GM18517 (cell line): ENCODE measurements around the gene TFRC.
"Not testable (repeated sequence)": the region's sequence is repeated elsewhere in the genome, so short reads cannot be mapped to it uniquely, and the experiment has no call there.

ENCODE experiments used
- ATAC-seq: cut with Tn5 transposase; IDR thresholded peaks from one replicate; pipeline ENCODE4 v1.9.1; 2021; ENCODE audit warnings: mild to moderate bottlenecking, moderate library complexity; ENCODE audit not compliant: unreplicated experiment

Gene TFRC

DNA sequence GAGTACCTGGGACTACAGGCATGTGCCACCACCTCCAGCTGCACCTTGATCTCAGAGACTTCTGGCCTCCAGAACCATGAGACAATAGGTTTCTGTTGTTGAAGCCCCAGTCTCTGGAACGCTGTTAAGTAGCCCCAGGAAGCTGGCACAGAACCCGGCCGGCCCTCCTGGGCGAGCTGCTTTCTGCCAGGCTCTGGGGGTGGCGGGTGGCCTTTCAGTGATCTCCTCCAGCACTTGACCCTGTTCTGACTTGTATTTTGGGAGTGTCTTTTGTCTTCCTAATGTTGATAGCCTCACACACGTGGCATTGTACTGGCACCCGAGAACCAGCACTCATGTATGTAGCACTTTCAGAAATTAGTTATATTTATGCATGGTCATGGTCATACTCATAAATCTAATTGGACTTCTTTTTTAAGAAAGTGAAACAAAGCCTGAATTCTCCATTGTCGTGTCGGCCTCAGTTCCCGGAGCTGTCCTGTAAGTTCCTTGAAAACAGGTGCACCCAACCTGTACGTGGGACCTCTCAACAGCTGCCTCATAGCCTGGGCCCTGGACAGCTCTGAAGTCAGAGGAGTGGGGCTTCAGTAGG is 74.0 kb downstream of the TFRC start:
- ATAC-seq = no peak

DNA sequence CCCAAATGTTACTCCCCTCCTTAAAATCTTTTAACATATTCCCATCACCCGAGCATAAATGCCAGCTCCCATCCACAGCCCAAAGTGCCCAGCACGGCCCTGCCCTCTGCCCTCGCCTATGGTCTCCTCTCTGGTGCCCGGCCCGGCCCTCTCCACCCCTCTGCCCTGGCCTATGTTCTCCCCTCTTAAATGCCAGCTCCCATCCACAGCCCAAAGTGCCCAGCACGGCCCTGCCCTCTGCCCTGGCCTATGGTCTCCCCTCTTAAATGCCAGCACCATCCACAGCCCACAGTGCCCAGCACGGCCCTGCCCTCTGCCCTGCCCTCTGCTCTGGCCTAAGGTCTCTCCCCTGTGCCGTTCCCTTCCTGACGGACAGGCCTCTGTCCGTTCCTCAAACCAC is 76.6 kb downstream of the TFRC start:
- not testable (repeated sequence) for ATAC-seq

DNA sequence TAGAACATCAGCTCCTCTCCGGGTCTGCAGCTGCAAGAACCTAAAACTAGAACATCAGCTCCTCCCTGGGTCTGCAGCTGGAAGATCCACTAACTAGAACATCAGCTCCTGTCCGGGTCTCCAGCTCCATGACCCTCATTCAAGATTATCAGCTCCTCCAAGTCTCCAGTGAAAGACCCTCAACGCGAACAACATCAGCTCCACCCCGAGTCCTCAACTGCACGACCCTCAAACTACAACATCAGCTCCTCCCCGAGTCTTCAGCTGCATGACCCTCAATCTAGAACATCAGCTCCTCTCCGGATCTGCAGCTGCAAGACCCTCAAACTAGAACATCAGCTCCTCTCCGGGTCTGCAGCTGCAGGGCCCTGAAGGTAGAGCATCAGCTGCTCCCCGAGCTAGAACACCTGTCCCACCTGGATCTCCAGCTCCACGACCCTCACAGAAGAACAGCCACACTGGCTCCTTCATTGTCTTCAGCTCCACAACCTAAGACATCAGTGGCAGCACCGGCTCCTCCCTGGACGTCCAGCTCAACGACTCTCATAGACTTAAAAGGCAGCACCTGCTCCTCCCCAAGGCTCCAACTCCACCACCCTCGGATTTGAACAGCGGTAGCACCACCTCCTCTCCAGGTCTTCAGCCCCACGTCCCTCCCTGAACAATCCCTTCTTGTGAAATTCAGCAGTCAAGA is 77.4 kb downstream of the TFRC start:
- ATAC-seq = not testable (repeated sequence)

DNA sequence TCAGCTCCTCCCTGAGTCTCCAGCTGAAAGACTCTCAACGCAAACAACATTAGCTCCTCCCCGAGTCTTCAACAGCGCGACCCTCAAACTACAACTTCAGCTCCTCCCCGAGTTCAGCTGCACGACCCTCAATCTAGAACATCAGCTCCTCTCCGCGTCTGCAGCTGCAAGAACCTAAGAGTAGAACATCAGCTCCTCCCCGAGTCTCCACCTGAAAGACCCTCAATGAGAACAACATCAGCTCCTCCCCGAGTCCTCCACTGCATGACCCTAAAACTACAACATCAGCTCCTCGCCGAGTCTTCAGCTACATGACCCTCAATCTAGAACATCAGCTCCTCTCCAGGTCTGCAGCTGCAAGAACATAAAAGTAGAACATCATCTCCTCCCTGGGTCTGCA is 78.3 kb downstream of the TFRC start:
- no peak for ATAC-seq

DNA sequence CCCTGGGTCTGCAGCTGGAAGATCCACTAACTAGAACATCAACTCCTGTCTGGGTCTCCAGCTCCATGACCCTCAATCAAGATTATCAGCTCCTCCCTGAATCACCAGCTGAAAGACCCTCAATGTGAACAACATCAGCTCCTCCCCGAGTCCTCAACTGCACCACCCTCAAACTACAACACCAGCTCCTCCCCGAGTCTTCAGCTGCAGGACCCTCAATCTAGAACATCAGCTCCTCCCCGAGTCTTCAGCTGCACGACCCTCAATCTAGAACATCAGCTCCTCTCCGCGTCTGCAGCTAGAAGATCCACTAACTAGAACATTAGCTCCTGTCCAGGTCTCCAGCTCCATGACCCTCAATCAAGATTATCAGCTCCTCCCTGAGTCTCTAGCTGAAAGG is 79.2 kb downstream of the TFRC start:
- ATAC-seq = not testable (repeated sequence)

DNA sequence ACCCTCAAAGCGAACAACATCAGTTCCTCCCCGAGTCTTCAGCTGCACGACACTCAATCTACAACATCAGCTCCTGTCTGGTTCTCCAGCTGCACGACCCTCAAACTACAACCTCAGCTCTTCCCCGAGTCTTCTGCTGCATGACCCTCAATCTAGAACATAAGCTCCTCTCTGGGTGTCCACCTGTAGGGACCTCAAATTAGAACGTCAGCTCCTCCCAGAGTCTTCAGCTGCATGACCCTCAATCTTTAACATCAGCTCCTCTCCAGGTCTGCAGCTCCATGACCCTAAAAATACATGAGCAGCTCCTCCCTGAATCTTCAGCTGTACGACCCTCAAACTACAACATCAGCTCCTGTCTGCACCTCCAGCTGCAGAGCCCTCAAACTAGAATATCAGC is 80.7 kb downstream of the TFRC start:
- ATAC-seq = not testable (repeated sequence)

DNA sequence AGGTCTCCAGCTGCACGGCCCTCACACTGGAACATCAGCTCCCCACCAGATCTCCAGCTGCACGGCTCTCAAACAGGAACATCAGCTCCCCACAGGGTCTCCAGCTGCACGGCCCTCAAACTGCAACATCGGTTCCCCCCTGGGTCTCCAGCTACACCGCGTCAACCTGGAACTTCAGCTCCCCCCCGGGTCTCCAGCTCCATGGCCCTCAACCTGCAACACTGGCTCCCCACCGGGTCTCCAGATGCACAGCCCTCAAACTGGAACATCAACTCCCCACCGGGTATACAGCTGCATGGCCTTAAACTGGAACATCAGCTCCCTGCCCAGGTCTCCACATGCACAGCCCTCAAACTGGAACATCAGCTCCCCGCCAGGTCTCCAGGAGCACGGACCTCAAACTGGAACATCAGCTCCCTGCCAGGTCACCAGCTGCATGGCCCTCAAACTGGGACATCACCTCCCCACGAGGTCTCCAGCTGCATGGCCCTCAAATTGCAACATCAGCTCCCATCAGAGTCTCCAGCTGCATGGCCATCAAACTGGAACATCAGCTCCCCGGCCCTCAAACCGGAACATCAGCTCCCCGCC is 81.4 kb downstream of the TFRC start:
- not testable (repeated sequence) for ATAC-seq

DNA sequence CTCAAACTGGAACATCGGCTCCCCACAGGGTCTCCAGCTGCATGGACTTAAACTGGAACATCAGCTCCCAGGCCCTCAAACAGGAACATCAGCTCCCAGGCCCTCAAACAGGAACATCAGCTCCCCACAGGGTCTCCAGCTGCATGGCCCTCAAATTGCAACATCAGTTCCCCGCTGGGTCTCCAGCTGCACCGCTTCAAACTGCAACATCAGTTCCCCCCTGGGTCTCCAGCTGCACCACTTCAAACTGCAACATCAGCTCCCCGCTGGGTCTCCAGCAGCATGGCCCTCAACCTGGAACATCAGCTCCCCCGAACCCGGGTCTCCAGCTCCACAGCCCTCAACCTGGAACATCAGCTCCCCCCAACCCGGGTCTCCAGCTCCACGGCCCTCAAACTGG is 82.0 kb downstream of the TFRC start:
- ATAC-seq = no peak
